Liver (tissue), 9 donors: Measurements from ENCODE around the gene B3GAT1. TPM values are rescaled to one million over a fixed set of nuclear protein-coding genes. Genes with fewer than 3 reads are reported as not detected.

Source experiments
- DNase-seq: peaks from one replicate; pipeline ENCODE4 v3.0.0-alpha.2; 2017; ENCODE audit warnings: low spot score
- H3K27ac ChIP-seq, 2 donors: one replicate each; pipeline ENCODE4 v1.7.0; 2013; ENCODE audit warnings: inconsistent platforms in 2 of 2, low read length in 2 of 2, control low read depth in 1 of 2, low read depth in 1 of 2, mild to moderate bottlenecking in 1 of 2
- H3K27me3 ChIP-seq, 4 donors: one replicate each; pipeline versions ENCODE4 v1.6.1 to v1.7.0; 2013; ENCODE audit warnings: low read length in 3 of 4, inconsistent platforms in 1 of 4, mild to moderate bottlenecking in 1 of 4, moderate library complexity in 1 of 4; ENCODE audit not compliant: control insufficient read depth in 4 of 4, insufficient read depth in 4 of 4
- H3K36me3 ChIP-seq, 4 donors: one replicate each; pipeline versions ENCODE4 v1.6.1 to v1.7.0; 2013; ENCODE audit warnings: low read length in 3 of 4, mild to moderate bottlenecking in 3 of 4, low read depth in 1 of 4, moderate library complexity in 1 of 4; ENCODE audit not compliant: control insufficient read depth in 4 of 4, insufficient read depth in 3 of 4
- H3K4me1 ChIP-seq, 4 donors: one replicate each; pipeline versions ENCODE4 v1.6.1 to v1.7.0; 2013; ENCODE audit warnings: low read length in 3 of 4, mild to moderate bottlenecking in 3 of 4, moderate library complexity in 1 of 4; ENCODE audit not compliant: control insufficient read depth in 4 of 4, insufficient read depth in 4 of 4
- H3K4me3 ChIP-seq, 3 donors: one replicate each; pipeline versions ENCODE4 v1.6.1 to v1.7.0; 2013; ENCODE audit warnings: low read length in 3 of 3, control low read depth in 1 of 3, low read depth in 1 of 3, mild to moderate bottlenecking in 1 of 3
- H3K9ac ChIP-seq, 2 donors: one replicate each; pipeline ENCODE4 v1.7.0; 2013; ENCODE audit warnings: low read length in 2 of 2, mild to moderate bottlenecking in 2 of 2, moderate library complexity in 2 of 2, control low read depth in 1 of 2, low read depth in 1 of 2
- H3K9me3 ChIP-seq, 4 donors: one replicate each; pipeline versions ENCODE4 v1.6.1 to v1.7.0; 2013; ENCODE audit warnings: low read length in 3 of 4; ENCODE audit not compliant: control insufficient read depth in 4 of 4
- ATF3 ChIP-seq: IDR thresholded peaks from 2 replicates; pipeline ENCODE4 v1.6.1; 2016; ENCODE audit warnings: antibody characterized with exemption
- EGR1 ChIP-seq, 2 donors: IDR thresholded peaks; 2 replicates each; pipeline ENCODE4 v1.6.1; 2016 to 2018; ENCODE audit warnings: antibody characterized with exemption in 2 of 2, low read depth in 2 of 2
- FOXA1 ChIP-seq: IDR thresholded peaks from 2 replicates; pipeline ENCODE4 v1.6.1; 2016; ENCODE audit warnings: antibody characterized with exemption
- GABPA ChIP-seq, 2 donors: IDR thresholded peaks in 1 of 2; conservative IDR thresholded peaks in 1 of 2; 2 replicates each; pipeline ENCODE4 v1.6.1; 2016; ENCODE audit warnings: antibody characterized with exemption in 2 of 2, mild to moderate bottlenecking in 1 of 2, moderate library complexity in 1 of 2
- HNF4G ChIP-seq: IDR thresholded peaks from 2 replicates; pipeline ENCODE4 v1.6.1; 2016; ENCODE audit warnings: antibody characterized with exemption
- JUND ChIP-seq, 2 donors: IDR thresholded peaks; 2 replicates each; pipeline ENCODE4 v1.6.1; 2016; ENCODE audit warnings: antibody characterized with exemption in 2 of 2
- NR2F2 ChIP-seq: IDR thresholded peaks from 2 replicates; pipeline ENCODE4 v1.6.1; 2016; ENCODE audit warnings: antibody characterized with exemption
- RAD21 ChIP-seq, 2 donors: IDR thresholded peaks; 2 replicates each; pipeline ENCODE4 v1.6.1; 2016; ENCODE audit warnings: antibody characterized with exemption in 2 of 2, mild to moderate bottlenecking in 2 of 2
- RXRA ChIP-seq, 2 donors: IDR thresholded peaks; 2 replicates each; pipeline ENCODE4 v1.6.1; 2017 to 2018; ENCODE audit warnings: antibody characterized with exemption in 2 of 2, mild to moderate bottlenecking in 1 of 2
- SP1 ChIP-seq: IDR thresholded peaks from 2 replicates; pipeline ENCODE4 v1.6.1; 2018; ENCODE audit warnings: antibody characterized with exemption, mild to moderate bottlenecking
- TAF1 ChIP-seq: conservative IDR thresholded peaks from 2 replicates; pipeline ENCODE4 v1.6.1; 2016; ENCODE audit warnings: antibody characterized with exemption, mild to moderate bottlenecking
- YY1 ChIP-seq: IDR thresholded peaks from 2 replicates; pipeline ENCODE4 v1.6.1; 2016; ENCODE audit warnings: antibody characterized with exemption, mild to moderate bottlenecking
- ZBTB33 ChIP-seq: IDR thresholded peaks from 2 replicates; pipeline ENCODE4 v1.6.1; 2016; ENCODE audit warnings: antibody characterized with exemption
- whole genome bisulfite sequencing: extraction: QIAGEN DNeasy Blood & Tissue Kit; methylation state at CpG from one replicate; pipeline ENCODE4 v1.1.7; 2013; 5-methylcytosine and 5-hydroxymethylcytosine counted together
- polyA plus RNA-seq, 2 donors: library from polyadenylated mRNA; stranded (reverse) in 1 of 2; unstranded in 1 of 2; fragments of 200-250 nt in 1 of 2; fragments of >200 nt in 1 of 2; fragmentation: Nextera tagmentation in 1 of 2; extraction: Ambion mirVana in 1 of 2; gene quantifications; one replicate each; pipeline versions ENCODE4 v1.2.1 to v1.2.3, GENCODE V29; 2013 to 2015
- total RNA-seq, 2 donors: library from RNA; depleted of rRNA; stranded (reverse); fragments of >200 nt; gene quantifications; one replicate each; pipeline ENCODE4 v1.2.3, GENCODE V29; 2014
- TF ChIP-seq, protein P1 (sequence below): IDR thresholded peaks from 2 replicates; pipeline ENCODE4 v1.6.1; 2016; ENCODE audit warnings: antibody characterized with exemption
- TF ChIP-seq, protein P2 (sequence below): fragments of 150-350 bp; IDR thresholded peaks from 2 replicates; pipeline ENCODE4 v1.5.1; 2017; ENCODE audit warnings: improper control_type of control experiment, low read depth, low read length; ENCODE audit not compliant: missing input control
- TF ChIP-seq, protein P3 (sequence below): IDR thresholded peaks from 2 replicates; pipeline ENCODE4 v1.6.1; 2016; ENCODE audit warnings: antibody characterized with exemption, mild to moderate bottlenecking
- donor health status: healthy.
- donor health status: healthy.
- donor health status: healthy.
- donor health status: healthy.
- donor health status: healthy.

B3GAT1 gene
- total and polyA plus RNA-seq, 4 donors, result 0.13 to 6.6 (median 0.25) TPM; not detected in 1

GRCh38 chr11:134343646-134344045, 68.4 kb downstream of the B3GAT1 start:
- no peak for TF ChIP-seq ZBTB33
- H3K36me3 ChIP-seq, result no peaks in the 10 kb centered on the region
- H3K27me3 ChIP-seq, result no peaks in the 10 kb centered on the region
- no peak for DNase-seq
- no peak overlapping the region for H3K9ac ChIP-seq
- no peaks in the 10 kb centered on the region for H3K9me3 ChIP-seq
- 85% methylated on average over 15 of the region's 15 CpGs for WGBS
- H3K27ac ChIP-seq, result no peak overlapping the region
- H3K4me3 ChIP-seq, result no peak overlapping the region
- no peaks in the 10 kb centered on the region for H3K4me1 ChIP-seq

GRCh38 chr11:134342572-134343340, 69.3 kb downstream of the B3GAT1 start:
- H3K9me3 ChIP-seq, result no peaks in the 10 kb centered on the region
- H3K27ac ChIP-seq, result no peak overlapping the region
- no peaks in the 10 kb centered on the region for H3K27me3 ChIP-seq
- DNase-seq, result peak; percentile 20
- no peaks in the 10 kb centered on the region for H3K4me1 ChIP-seq
- H3K9ac ChIP-seq, result no peak overlapping the region
- H3K36me3 ChIP-seq, result no peaks in the 10 kb centered on the region
- 90% methylated on average over 30 of the region's 30 CpGs for WGBS
- H3K4me3 ChIP-seq, result no peak overlapping the region
- TF ChIP-seq FOXA1 (no peak), RAD21 (IDR thresholded peaks at IDR 0.05) (no peak), TAF1 (no peak), NR2F2 (no peak), ATF3 (no peak), RXRA (IDR thresholded peaks at IDR 0.05) (no peak), ZBTB33 (no peak), YY1 (no peak), JUND (IDR thresholded peaks at IDR 0.05) (no peak), GABPA (IDR thresholded peaks at IDR 0.05 in 1 of 2, conservative IDR thresholded peaks at IDR 0.05 in 1 of 2) (no peak), EGR1 (IDR thresholded peaks at IDR 0.05; ENCODE audit: low read depth in 2 of 2) (no peak), SP1 (no peak), HNF4G (no peak)
- TF ChIP-seq, protein P1, sequence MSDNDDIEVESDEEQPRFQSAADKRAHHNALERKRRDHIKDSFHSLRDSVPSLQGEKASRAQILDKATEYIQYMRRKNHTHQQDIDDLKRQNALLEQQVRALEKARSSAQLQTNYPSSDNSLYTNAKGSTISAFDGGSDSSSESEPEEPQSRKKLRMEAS, result no peak
- TF ChIP-seq, protein P2, sequence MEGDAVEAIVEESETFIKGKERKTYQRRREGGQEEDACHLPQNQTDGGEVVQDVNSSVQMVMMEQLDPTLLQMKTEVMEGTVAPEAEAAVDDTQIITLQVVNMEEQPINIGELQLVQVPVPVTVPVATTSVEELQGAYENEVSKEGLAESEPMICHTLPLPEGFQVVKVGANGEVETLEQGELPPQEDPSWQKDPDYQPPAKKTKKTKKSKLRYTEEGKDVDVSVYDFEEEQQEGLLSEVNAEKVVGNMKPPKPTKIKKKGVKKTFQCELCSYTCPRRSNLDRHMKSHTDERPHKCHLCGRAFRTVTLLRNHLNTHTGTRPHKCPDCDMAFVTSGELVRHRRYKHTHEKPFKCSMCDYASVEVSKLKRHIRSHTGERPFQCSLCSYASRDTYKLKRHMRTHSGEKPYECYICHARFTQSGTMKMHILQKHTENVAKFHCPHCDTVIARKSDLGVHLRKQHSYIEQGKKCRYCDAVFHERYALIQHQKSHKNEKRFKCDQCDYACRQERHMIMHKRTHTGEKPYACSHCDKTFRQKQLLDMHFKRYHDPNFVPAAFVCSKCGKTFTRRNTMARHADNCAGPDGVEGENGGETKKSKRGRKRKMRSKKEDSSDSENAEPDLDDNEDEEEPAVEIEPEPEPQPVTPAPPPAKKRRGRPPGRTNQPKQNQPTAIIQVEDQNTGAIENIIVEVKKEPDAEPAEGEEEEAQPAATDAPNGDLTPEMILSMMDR, result no peak
- TF ChIP-seq, protein P3, sequence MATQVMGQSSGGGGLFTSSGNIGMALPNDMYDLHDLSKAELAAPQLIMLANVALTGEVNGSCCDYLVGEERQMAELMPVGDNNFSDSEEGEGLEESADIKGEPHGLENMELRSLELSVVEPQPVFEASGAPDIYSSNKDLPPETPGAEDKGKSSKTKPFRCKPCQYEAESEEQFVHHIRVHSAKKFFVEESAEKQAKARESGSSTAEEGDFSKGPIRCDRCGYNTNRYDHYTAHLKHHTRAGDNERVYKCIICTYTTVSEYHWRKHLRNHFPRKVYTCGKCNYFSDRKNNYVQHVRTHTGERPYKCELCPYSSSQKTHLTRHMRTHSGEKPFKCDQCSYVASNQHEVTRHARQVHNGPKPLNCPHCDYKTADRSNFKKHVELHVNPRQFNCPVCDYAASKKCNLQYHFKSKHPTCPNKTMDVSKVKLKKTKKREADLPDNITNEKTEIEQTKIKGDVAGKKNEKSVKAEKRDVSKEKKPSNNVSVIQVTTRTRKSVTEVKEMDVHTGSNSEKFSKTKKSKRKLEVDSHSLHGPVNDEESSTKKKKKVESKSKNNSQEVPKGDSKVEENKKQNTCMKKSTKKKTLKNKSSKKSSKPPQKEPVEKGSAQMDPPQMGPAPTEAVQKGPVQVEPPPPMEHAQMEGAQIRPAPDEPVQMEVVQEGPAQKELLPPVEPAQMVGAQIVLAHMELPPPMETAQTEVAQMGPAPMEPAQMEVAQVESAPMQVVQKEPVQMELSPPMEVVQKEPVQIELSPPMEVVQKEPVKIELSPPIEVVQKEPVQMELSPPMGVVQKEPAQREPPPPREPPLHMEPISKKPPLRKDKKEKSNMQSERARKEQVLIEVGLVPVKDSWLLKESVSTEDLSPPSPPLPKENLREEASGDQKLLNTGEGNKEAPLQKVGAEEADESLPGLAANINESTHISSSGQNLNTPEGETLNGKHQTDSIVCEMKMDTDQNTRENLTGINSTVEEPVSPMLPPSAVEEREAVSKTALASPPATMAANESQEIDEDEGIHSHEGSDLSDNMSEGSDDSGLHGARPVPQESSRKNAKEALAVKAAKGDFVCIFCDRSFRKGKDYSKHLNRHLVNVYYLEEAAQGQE, result no peak
